ENCODE measurements around the gene KDM4C.

GRCh38 chr9:7173139-7173538 lies 415.4 kb downstream of the KDM4C start:
- TF ChIP-seq, protein P1, sequence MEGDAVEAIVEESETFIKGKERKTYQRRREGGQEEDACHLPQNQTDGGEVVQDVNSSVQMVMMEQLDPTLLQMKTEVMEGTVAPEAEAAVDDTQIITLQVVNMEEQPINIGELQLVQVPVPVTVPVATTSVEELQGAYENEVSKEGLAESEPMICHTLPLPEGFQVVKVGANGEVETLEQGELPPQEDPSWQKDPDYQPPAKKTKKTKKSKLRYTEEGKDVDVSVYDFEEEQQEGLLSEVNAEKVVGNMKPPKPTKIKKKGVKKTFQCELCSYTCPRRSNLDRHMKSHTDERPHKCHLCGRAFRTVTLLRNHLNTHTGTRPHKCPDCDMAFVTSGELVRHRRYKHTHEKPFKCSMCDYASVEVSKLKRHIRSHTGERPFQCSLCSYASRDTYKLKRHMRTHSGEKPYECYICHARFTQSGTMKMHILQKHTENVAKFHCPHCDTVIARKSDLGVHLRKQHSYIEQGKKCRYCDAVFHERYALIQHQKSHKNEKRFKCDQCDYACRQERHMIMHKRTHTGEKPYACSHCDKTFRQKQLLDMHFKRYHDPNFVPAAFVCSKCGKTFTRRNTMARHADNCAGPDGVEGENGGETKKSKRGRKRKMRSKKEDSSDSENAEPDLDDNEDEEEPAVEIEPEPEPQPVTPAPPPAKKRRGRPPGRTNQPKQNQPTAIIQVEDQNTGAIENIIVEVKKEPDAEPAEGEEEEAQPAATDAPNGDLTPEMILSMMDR (IDR thresholded peaks at IDR 0.05; ENCODE audit: insufficient read depth, low read length, poor library complexity, severe bottlenecking): no peak
- no peak for TF ChIP-seq EZH2phosphoT487 (conservative IDR thresholded peaks at IDR 0.05; ENCODE audit: low read length)

Data from SU-DHL-6 (cell line).